Islet precursor cell (in vitro differentiated cells): ENCODE measurements around the gene POLR1A.
A peak's percentile ranks its signal among the peaks of the same experiment; 100 is the strongest.

Experiments used
- DNase-seq: peaks from one replicate; pipeline ENCODE4 v3.0.0-alpha.2; 2018

Gene POLR1A

GRCh38 chr2:86094229-86094628 lies 11.5 kb downstream of the POLR1A start:
- DNase-seq, result no peak

- no peak for DNase-seq
These were observed 17.5 kb downstream of the POLR1A start for GRCh38 chr2:86087936-86088850.

- no peak for DNase-seq
These were observed 22.9 kb downstream of the POLR1A start for GRCh38 chr2:86082756-86083155.

- DNase-seq, result no peak
These were observed 24.0 kb downstream of the POLR1A start for GRCh38 chr2:86081724-86082123.

GRCh38 chr2:86079981-86080911 lies 25.4 kb downstream of the POLR1A start:
- DNase-seq, result peak; percentile 90

GRCh38 chr2:86078774-86079545 lies 26.7 kb downstream of the POLR1A start:
- peak; percentile 58 for DNase-seq

GRCh38 chr2:86075886-86076285 lies 29.8 kb downstream of the POLR1A start:
- no peak for DNase-seq

GRCh38 chr2:86074811-86075210 lies 30.9 kb downstream of the POLR1A start:
- DNase-seq, result no peak

- no peak for DNase-seq
These were observed 31.4 kb downstream of the POLR1A start for GRCh38 chr2:86074256-86074655.

GRCh38 chr2:86073225-86073624 lies 32.5 kb downstream of the POLR1A start:
- DNase-seq, result no peak

- no peak for DNase-seq
These were observed 33.3 kb downstream of the POLR1A start for GRCh38 chr2:86072271-86072858.

- no peak for DNase-seq
These were observed 34.8 kb downstream of the POLR1A start for GRCh38 chr2:86070868-86071267.

- DNase-seq, result no peak
These were observed 35.8 kb downstream of the POLR1A start for GRCh38 chr2:86069783-86070339.

GRCh38 chr2:86069091-86069685 lies 36.5 kb downstream of the POLR1A start:
- DNase-seq, result no peak

- no peak for DNase-seq
These were observed 37.0 kb downstream of the POLR1A start for GRCh38 chr2:86068648-86069047.

GRCh38 chr2:86068136-86068588 lies 37.5 kb downstream of the POLR1A start:
- no peak for DNase-seq

- DNase-seq, result no peak
These were observed 38.8 kb downstream of the POLR1A start for GRCh38 chr2:86066915-86067314.

- no peak for DNase-seq
These were observed 39.6 kb downstream of the POLR1A start for GRCh38 chr2:86066007-86066578.

GRCh38 chr2:86065512-86065911 lies 40.2 kb downstream of the POLR1A start:
- no peak for DNase-seq

GRCh38 chr2:86064006-86064405 lies 41.7 kb downstream of the POLR1A start:
- no peak for DNase-seq

- no peak for DNase-seq
These were observed 43.6 kb downstream of the POLR1A start for GRCh38 chr2:86062043-86062442.
